Measurements from ENCODE around the gene DYRK1A. TPM values are rescaled to one million over a fixed set of nuclear protein-coding genes. Genes with fewer than 3 reads are reported as not detected.

DYRK1A gene
- total RNA-seq, 1 donor from 2014 or later = 23.6 TPM

DNA sequence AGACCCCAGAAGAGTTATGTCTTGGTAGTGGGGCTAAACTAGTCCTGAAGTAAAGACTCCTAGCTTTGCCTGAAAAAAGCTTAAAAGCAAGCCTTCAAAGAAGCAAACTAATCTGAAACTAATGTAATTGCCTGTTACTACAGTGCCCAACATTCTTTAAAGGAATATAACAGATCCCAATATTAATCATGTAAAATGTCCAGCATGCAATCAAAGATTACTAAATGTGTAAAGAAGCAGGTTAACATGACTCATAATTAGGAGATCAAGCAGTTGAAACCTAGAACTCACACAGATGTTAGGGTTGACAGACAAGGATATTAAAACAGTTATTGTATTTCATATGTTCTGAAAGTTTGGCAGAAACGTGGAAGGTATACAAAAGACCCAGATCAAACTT, 17.8 kb downstream of the DYRK1A start:
- DNase-seq (ENCODE audit: low read depth) = no peak
- no peak overlapping the region for H3K4me3 ChIP-seq (ENCODE audit: low read depth, low read length)
- TF ChIP-seq, protein P1, sequence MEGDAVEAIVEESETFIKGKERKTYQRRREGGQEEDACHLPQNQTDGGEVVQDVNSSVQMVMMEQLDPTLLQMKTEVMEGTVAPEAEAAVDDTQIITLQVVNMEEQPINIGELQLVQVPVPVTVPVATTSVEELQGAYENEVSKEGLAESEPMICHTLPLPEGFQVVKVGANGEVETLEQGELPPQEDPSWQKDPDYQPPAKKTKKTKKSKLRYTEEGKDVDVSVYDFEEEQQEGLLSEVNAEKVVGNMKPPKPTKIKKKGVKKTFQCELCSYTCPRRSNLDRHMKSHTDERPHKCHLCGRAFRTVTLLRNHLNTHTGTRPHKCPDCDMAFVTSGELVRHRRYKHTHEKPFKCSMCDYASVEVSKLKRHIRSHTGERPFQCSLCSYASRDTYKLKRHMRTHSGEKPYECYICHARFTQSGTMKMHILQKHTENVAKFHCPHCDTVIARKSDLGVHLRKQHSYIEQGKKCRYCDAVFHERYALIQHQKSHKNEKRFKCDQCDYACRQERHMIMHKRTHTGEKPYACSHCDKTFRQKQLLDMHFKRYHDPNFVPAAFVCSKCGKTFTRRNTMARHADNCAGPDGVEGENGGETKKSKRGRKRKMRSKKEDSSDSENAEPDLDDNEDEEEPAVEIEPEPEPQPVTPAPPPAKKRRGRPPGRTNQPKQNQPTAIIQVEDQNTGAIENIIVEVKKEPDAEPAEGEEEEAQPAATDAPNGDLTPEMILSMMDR (conservative IDR thresholded peaks at IDR 0.05; ENCODE audit: low read depth, low read length) = no peak

DNA sequence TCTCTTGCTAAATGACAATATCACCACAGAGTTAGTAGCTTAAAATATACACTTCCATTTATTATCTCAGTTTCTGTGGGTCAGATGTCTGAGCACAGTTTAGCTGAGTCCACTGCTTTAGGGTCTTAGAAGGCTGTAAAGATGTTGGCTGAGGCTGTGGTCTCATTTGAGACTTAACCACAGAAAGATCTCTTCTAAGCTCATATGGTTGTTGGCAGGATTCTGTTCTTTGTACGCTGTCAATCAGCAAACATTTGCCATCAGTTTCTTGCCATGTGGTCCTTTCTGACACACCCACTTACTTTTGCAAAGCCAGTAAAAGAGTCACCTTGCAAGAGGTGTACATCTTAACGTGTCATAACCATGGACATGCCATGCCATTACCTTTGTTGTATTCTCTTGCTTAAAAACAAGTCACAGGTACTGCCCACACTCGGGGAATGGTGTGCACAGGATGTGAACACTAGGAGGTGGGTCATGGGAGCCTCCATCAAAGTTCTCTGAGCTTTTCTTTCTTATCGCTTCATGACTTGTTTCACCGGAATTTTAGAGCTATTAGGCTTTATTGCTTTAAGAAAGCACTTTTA, 18.7 kb downstream of the DYRK1A start:
- no peak overlapping the region for H3K4me3 ChIP-seq (ENCODE audit: low read depth, low read length)
- TF ChIP-seq, protein P1 (conservative IDR thresholded peaks at IDR 0.05; ENCODE audit: low read depth, low read length) = no peak
- no peak for DNase-seq (ENCODE audit: low read depth)

DNA sequence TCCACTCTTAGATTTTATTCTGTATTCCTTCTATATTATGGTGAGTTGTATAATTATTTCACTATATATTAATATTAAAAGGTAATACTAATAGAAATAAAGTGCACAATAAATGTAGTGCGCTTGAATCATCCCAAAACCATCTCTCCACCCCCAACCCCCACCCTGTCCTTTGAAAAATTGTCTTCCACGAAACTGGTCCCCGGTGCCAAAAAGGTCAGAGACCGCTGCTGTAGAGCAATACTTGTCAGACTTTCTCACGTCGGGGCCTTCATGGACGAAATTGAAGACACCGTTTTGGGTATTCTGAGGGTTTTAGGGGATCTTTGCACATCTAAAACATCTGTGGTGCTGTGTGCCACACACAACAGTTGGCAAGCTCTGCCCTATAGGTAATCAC, 19.6 kb downstream of the DYRK1A start:
- no peak for DNase-seq (ENCODE audit: low read depth)
- TF ChIP-seq, protein P1 (conservative IDR thresholded peaks at IDR 0.05; ENCODE audit: low read depth, low read length) = no peak
- H3K4me3 ChIP-seq (ENCODE audit: low read depth, low read length) = no peak overlapping the region

DNA sequence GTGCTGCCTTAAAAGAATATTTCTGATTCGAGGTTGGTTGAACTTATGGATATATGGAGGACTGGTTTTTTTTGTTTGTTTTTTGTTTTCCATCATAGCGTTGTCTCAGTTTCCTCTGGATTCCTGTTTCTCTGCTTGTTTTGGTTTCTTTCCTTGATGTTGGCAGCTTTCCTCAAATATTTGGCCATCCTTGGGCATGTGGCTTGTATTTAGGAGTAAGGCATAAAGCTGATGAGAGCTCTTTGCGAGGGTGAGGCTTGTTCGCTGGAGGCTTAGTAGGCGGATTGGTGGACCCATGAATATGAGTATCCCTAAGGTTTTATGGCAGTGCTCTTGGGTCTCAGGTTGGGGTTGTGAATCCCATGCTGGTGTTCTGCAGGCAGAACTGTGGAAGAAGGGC, 22.9 kb downstream of the DYRK1A start:
- TF ChIP-seq, protein P1 (conservative IDR thresholded peaks at IDR 0.05; ENCODE audit: low read depth, low read length) = no peak
- H3K4me3 ChIP-seq (ENCODE audit: low read depth, low read length) = no peak overlapping the region
- no peak for DNase-seq (ENCODE audit: low read depth)

DNA sequence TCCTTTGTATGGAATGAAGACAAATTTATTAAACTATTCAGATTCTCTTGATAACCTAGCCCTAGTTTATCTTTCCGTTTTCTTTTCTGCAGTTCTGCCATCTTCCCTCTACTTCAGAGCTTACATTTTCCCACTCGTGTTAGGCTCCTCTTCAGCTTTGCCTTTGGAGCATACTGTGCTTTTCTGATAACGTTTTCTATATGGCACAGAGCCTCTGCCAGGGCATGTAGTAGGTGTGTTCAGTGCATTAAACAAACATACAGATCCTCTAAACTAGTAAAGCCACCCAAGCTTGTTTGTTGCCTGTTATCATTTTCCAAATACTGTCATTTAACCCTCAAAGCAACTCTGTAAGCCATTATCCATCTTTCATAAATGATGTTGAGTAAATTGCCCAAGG, 25.1 kb downstream of the DYRK1A start:
- H3K4me3 ChIP-seq (ENCODE audit: low read depth, low read length) = no peak overlapping the region
- TF ChIP-seq, protein P1 (conservative IDR thresholded peaks at IDR 0.05; ENCODE audit: low read depth, low read length) = no peak
- DNase-seq (ENCODE audit: low read depth) = no peak

DNA sequence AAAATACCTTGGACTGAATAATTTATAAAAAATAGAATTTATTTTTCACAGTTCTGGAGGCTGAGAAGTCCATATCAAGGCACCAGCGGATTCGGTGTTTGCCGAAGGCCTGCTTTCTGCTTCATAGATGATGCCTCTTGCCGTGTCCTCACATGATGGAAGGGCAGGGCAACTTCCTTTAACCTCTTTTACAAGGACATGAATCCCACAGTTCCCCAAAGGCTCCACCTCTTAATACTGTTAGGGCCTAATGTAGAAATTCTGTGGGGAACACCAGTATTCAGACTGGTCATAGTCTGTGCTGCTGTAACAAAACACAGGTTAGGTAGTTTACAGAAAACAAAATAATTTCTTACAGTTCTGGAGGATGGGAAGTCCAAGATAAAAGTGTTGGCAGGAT, 25.9 kb downstream of the DYRK1A start:
- TF ChIP-seq, protein P1 (conservative IDR thresholded peaks at IDR 0.05; ENCODE audit: low read depth, low read length) = peak; percentile 1
- DNase-seq (ENCODE audit: low read depth) = no peak
- H3K4me3 ChIP-seq (ENCODE audit: low read depth, low read length) = no peak overlapping the region

DNA sequence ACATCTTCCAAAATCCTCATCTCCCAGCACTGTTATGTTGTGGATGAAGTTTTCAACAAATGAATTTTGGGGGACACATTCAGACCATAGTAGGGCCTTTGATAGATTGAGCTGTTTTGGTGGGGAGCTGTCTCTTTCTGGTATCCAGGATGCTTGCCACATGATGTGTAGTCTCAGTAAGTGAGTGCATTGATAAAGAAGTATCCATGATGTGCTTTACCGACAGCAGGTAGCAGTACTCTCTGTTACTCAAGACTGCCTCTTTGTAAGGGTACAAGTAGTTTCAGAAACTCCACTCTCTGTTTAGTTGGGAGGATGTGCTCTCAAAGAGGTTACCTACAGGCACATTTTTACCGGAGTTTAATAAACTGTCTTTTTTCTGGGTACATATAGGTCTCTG, 26.5 kb downstream of the DYRK1A start:
- H3K4me3 ChIP-seq (ENCODE audit: low read depth, low read length) = no peak overlapping the region
- TF ChIP-seq, protein P1 (conservative IDR thresholded peaks at IDR 0.05; ENCODE audit: low read depth, low read length) = no peak
- no peak for DNase-seq (ENCODE audit: low read depth)

All from epithelial cell of proximal tubule (primary cell).